KOPT-K1 (cell line): ENCODE measurements around the gene PTTG1IP2.

ENCODE experiments used
- H3K27ac ChIP-seq: fragments of 200-600 bp; sonication (generic); 2 replicates; pipeline ENCODE4 v1.5.1; 2016; ENCODE audit warnings: antibody characterized with exemption, mild to moderate bottlenecking, low read depth, low read length; ENCODE audit not compliant: poor library complexity, severe bottlenecking
- H3K36me3 ChIP-seq: fragments of 200-600 bp; sonication (generic); 2 replicates; pipeline ENCODE4 v1.5.1; 2017; ENCODE audit warnings: antibody characterized with exemption, mild to moderate bottlenecking, low read length, moderate library complexity; ENCODE audit not compliant: insufficient read depth
- H3K9me3 ChIP-seq: fragments of 200-600 bp; sonication (generic); 2 replicates; pipeline ENCODE4 v1.5.1; 2017; ENCODE audit warnings: antibody characterized with exemption, low read length, mild to moderate bottlenecking; ENCODE audit not compliant: insufficient read depth, poor library complexity, severe bottlenecking

PTTG1IP2 gene

DNA sequence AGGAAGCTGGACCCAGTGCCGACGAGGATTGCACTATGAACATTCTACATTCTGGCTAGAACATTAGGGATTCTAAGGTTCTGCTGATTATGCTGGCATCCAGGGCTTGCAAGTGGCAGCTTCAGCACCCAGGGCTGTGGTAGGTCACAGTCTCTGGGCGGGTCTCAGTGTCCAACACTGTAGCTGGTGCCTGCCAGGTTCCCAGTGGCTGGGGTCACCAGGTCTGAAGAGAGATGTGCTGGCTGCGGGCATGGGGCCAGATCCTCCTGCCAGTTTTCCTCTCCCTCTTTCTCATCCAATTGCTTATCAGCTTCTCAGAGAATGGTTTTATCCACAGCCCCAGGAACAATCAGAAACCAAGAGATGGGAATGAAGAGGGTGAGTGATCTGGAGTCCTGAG, at the start of gene PTTG1IP2:
TSS of gene PTTG1IP2 (plus strand) at position 86 of the 400 bp plus-strand sequence. CDS start at position 234, 148 bp downstream.
- peaks cover 5% of the 10 kb centered on the region for H3K9me3 ChIP-seq
- H3K36me3 ChIP-seq, result no peaks in the 10 kb centered on the region
- H3K27ac ChIP-seq, result no peak within 1 kb of the TSS

GRCh38 chr7:90421651-90422050, 47.8 kb upstream of the PTTG1IP2 start:
- Histone ChIP-seq H3K9me3 (no peaks in the 10 kb centered on the region), H3K36me3 (no peaks in the 10 kb centered on the region), H3K27ac (no peak overlapping the region)

- Histone ChIP-seq H3K36me3 (no peaks in the 10 kb centered on the region), H3K27ac (no peak overlapping the region), H3K9me3 (no peaks in the 10 kb centered on the region)
Observed at GRCh38 chr7:90424720-90425119, 44.7 kb upstream of the PTTG1IP2 start.

DNA sequence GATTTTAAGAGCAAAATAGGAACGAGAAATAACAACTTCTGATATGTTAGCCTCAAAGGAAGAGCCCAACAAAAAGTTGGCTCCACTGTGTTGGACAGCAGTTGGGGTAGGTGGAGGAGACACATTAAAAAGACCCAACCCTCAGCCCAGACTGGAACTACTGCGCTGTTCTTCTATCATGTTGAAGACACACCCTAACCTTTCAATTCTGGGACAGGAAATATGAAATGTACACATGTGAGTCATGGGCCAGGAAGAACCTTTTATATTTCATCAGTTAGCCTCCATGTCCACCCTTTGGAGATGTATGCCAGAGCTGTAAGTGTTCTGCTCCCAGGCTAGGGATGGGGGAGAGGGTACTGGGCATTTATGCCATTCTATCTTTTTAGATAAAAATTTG, 44.1 kb upstream of the PTTG1IP2 start:
- Histone ChIP-seq H3K27ac (no peak overlapping the region), H3K36me3 (no peaks in the 10 kb centered on the region), H3K9me3 (no peaks in the 10 kb centered on the region)

GRCh38 chr7:90430614-90431460, 38.6 kb upstream of the PTTG1IP2 start:
- Histone ChIP-seq H3K36me3 (no peaks in the 10 kb centered on the region), H3K9me3 (peaks cover 24% of the 10 kb centered on the region), H3K27ac (no peak overlapping the region)

DNA sequence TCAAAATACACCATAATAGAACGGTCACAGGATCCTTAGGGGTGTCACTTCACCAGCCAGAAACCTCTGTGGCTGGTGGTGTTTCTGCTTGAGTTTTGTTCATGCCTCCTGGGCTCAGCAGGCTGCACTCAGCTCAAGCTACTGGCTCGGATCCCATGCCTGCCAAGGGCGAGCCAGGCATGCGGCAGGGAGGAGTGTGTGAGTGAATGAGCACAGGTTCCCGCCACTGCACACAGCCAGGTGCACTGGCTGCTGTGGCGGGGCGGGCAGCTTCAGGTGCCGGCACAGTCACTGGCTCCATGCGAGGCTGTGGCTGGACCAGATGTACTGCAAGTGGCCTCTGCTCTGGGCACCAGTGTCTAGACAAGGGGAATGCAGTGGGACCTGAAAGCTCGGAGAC, 36.7 kb upstream of the PTTG1IP2 start:
- no peak overlapping the region for H3K27ac ChIP-seq
- H3K9me3 ChIP-seq, result peaks cover 24% of the 10 kb centered on the region
- no peaks in the 10 kb centered on the region for H3K36me3 ChIP-seq

DNA sequence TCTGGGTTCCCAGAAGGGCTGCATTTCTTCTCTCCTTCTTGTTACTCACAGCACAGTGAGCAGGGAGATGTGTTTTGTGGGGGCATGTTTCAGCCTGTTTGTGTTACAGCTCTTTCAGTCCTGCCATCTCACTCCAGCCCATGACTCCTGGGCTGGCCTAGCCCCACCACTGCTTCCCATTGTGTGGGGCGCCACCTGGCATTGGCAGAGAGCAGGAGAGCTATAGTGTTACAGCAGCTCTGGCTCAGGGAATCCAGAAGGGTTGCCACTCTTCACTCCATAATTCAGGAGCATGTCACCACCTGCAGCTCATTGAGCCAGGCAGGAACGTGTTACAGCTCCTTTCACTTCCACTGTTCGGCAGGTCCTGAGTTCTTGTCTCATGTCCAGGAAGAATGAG, 36.2 kb upstream of the PTTG1IP2 start:
- Histone ChIP-seq H3K9me3 (peaks cover 24% of the 10 kb centered on the region), H3K27ac (no peak overlapping the region), H3K36me3 (no peaks in the 10 kb centered on the region)

- Histone ChIP-seq H3K27ac (no peak overlapping the region), H3K36me3 (no peaks in the 10 kb centered on the region), H3K9me3 (no peaks in the 10 kb centered on the region)
Observed at GRCh38 chr7:90445633-90446032, 23.8 kb upstream of the PTTG1IP2 start.

DNA sequence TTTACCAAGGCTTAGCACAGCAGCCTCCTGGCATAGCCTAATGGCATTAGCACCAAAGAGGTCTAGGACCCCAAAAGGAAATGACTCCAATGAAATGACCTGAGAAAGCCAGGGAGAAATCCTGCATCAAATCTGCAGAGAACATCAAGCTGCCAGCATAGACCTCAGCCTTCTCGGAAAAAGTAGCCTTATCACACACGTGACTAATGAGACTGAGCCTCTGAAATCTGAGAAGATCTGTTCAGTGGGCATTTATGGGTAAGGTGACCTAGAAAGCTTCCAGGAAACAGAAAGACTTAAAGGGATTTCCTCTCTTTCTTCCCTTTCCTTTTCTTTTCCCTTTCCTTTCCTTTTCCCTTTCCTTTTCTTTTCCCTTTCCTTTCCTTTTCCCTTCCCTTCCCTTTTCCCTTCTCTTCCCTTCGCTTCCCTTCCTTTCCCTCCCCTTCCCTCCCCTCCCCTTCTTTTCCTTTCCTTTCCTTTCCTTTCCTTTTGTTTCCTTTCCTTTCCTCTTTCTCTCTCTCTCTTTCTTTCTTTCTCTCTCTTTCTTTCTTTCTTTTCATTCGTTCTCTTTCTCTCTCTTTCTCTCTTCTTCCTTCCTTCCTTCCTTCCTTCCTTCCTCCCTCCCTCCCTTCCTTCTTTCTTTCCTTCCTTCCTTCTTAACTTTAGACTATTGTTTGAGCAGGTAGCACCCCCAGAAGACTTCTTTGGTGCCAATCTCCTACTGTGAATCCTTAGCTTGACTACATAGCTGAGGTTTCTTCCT, 23.1 kb upstream of the PTTG1IP2 start:
- Histone ChIP-seq H3K27ac (no peak overlapping the region), H3K36me3 (no peaks in the 10 kb centered on the region), H3K9me3 (no peaks in the 10 kb centered on the region)

DNA sequence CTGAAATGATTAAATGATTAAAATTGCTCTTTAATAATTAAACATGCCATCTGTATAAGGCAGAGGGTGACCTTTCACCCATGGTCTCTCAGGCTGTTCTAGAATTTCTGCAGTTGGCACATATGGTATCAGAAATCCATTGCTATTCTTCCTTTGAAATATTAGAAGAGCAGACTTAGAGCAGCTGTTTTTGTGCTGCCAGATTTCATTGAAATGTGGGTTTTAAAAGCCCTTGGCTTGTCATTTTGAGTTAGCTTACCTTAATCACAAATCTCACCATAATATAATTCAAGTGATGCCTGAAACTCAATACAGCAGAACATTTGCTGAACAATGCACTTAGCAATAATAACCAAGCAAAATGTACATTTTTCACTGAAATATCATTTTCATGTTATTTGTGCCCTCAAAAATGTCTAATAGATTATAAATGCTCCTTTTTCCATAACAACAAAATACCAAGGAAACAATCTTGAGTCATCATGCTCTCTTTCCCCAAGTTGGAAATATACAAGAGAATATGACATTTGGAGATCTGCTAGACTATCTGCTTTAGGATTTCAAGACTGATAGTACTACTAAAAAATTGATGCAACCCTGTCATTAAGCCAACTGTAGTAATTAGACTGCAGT, 16.1 kb upstream of the PTTG1IP2 start:
- Histone ChIP-seq H3K36me3 (no peaks in the 10 kb centered on the region), H3K9me3 (no peaks in the 10 kb centered on the region), H3K27ac (no peak overlapping the region)

DNA sequence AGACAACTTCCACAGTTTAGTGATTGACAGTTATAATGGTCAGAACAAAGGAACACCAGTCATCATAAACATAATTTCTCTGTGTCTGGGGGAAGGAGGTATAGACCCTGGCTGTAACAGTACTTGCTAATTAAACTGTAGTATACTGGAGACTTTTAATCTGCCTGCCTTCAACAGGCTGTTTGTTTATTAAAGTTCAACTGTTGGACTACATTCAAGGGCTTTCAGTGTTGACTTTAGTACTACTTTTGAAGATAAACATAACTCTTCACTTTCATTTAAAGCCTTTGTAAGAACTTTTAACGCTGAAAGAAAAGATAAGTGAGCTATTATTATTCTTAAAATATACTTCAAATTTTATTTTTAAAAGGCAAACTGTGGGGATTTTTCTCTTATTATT, 15.5 kb upstream of the PTTG1IP2 start:
- Histone ChIP-seq H3K9me3 (no peaks in the 10 kb centered on the region), H3K36me3 (no peaks in the 10 kb centered on the region), H3K27ac (no peak overlapping the region)

DNA sequence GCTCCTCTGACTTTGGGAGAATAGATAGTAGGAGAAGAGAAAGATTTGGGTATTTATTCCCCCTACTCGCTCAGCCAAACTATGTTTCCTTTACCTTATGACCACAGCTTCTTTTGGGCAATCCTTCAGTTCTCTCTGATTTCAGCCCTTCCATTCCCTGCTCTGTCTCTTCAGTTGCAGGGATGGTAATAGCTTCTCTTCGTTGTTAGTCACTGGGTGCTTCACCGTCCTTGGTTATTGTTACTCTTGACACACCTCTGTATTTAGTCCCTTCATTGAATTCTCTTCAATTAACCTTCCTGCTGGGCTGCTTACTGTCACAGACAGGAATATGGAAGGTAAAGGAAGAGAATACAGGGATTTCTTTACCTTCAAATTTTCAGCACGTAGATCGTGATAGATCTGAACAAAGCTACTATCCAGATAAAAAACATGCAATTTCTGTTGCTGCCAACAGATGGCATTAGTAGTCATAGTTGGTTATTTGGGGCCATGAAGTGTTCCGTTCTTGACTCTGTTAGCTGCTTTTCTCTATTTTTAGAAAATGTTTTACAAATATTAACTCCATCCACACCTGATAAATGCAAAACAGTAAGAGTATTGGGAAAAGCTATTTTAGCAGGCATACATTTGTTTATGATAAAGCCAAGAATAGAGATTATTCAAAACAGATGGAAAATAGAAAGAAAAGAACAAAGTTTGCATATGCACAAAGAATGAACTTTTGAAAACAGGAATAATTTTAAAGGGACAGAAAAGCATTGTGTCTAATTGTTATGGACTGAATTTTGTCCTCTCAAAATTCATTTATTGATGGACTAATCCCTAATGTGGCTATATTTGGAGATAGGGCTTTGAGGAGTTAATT, 14.0 kb upstream of the PTTG1IP2 start:
- H3K36me3 ChIP-seq, result no peaks in the 10 kb centered on the region
- no peak overlapping the region for H3K27ac ChIP-seq
- H3K9me3 ChIP-seq, result no peaks in the 10 kb centered on the region

DNA sequence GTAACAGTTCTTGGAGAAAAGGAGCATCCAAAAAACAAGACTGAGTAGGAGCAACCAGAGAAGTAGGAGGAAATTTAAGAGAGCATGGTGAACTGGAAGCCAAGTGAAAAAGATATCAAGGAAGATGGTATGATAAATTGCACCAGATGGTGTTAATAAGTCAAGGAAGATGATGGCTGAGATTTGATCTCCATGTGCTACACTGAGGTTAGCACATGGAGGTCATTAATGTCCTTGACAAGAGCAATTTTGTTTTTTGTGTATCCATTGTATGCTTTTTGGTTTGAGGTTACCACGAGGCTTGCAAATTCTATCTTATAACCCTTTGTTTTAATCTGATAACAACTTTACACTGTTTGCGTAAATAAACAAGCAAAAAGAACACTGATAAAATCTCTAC, 11.3 kb upstream of the PTTG1IP2 start:
- no peaks in the 10 kb centered on the region for H3K9me3 ChIP-seq

DNA sequence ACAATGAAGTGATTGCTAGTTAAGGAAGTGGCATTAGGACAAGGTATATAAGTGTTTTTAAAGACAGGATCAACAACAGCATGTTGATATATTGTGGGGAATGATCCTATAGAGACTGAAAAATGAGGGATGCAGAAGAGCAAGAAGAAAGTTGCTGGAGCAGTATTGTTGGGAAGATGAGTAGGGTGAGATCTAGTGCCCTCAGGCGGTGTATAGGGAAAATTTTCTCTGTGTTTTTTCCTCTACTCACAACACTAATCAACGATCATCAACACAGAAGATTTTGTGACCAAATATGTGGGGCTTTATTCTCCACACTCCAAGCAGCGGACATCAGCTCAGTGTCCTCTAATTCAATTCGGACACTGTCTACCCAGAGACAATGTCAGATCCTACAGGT, 9.6 kb upstream of the PTTG1IP2 start:
- peaks cover 17% of the 10 kb centered on the region for H3K9me3 ChIP-seq
- H3K27ac ChIP-seq, result no peak overlapping the region
- no peaks in the 10 kb centered on the region for H3K36me3 ChIP-seq

More for the DNA sequence above, 11.3 kb upstream of the PTTG1IP2 start:
- H3K27ac ChIP-seq, result no peak overlapping the region
- no peaks in the 10 kb centered on the region for H3K36me3 ChIP-seq
